HEK293 (cell line): Measurements from ENCODE around the gene PIM3.

ENCODE experiments used
- CTCF ChIA-PET: fragments of 350-600 bp; formaldehyde crosslinking; extraction: SDS; loops from one replicate; lab custom pipeline; 2021; ENCODE audit warnings: antibody characterized with exemption; lab: Yijun Ruan, JAX
- POLR2A ChIA-PET: fragments of 300-600 bp; formaldehyde crosslinking; extraction: SDS; loops from one replicate; lab custom pipeline; 2020; ENCODE audit warnings: antibody characterized with exemption, inconsistent platforms; lab: Yijun Ruan, JAX
- H3K27ac ChIP-seq: fragments of 200-500 bp; sonication (Bioruptor generic); 2 replicates; pipeline ENCODE4 v1.5.1; 2014; ENCODE audit warnings: low read depth, low read length, control low read depth, inconsistent platforms; ENCODE audit errors: extremely low read depth
- H3K36me3 ChIP-seq, 2 experiments: fragments of 200-500 bp in 1 of 2; sonication (Bioruptor generic) in 1 of 2; 1 replicate in 1 of 2; 2 replicates in 1 of 2; pipeline ENCODE4 v1.5.1; 2014 to 2017; ENCODE audit warnings: inconsistent platforms in 2 of 2, low read length in 2 of 2; ENCODE audit not compliant: control insufficient read depth in 2 of 2, insufficient read depth in 1 of 2
- H3K4me1 ChIP-seq: fragments of 200-500 bp; sonication (Bioruptor generic); 2 replicates; pipeline ENCODE4 v1.5.1; 2014; ENCODE audit warnings: mild to moderate bottlenecking, low read length, inconsistent platforms; ENCODE audit not compliant: control insufficient read depth, insufficient read depth
- H3K4me3 ChIP-seq: 2 replicates; pipeline ENCODE4 v1.5.1; 2011; ENCODE audit warnings: low read depth, mild to moderate bottlenecking, control low read depth, low read length, moderate library complexity
- H3K9me3 ChIP-seq: fragments of 200-500 bp; sonication (Bioruptor generic); 2 replicates; pipeline ENCODE4 v1.5.1; 2014; ENCODE audit warnings: low read depth, low read length, inconsistent platforms; ENCODE audit not compliant: control insufficient read depth, insufficient read depth
- GLI2 ChIP-seq: fragments of 450-650 bp; formaldehyde crosslinking; IDR thresholded peaks from 2 replicates; pipeline ENCODE4; 2017; ENCODE audit warnings: missing biosample characterization, missing genetic modification characterization, low read depth, borderline replicate concordance
- HOXD13 ChIP-seq: sonication (generic); formaldehyde crosslinking; IDR thresholded peaks from 2 replicates; pipeline ENCODE4 v1.8.0; 2022; ENCODE audit warnings: missing genetic modification reagents, borderline replicate concordance
- KLF10 ChIP-seq: fragments of 450-650 bp; IDR thresholded peaks from 2 replicates; pipeline ENCODE4 v1.5.1; 2018; ENCODE audit warnings: missing biosample characterization, mild to moderate bottlenecking, missing genetic modification characterization
- OSR2 ChIP-seq: fragments of 450-650 bp; formaldehyde crosslinking; IDR thresholded peaks from 2 replicates; pipeline ENCODE4 v1.5.1; 2016; ENCODE audit warnings: missing biosample characterization, missing genetic modification characterization
- PBX3 ChIP-seq: sonication (generic); formaldehyde crosslinking; IDR thresholded peaks from 2 replicates; pipeline ENCODE4 v1.8.1; 2022; ENCODE audit warnings: mild to moderate bottlenecking, moderate library complexity, missing genetic modification reagents
- SCRT1 ChIP-seq: fragments of 450-650 bp; formaldehyde crosslinking; IDR thresholded peaks from 2 replicates; pipeline ENCODE4 v1.5.1; 2016; ENCODE audit warnings: missing biosample characterization, missing genetic modification characterization, borderline replicate concordance
- SETDB1 ChIP-seq: IDR thresholded peaks from one replicate; pipeline ENCODE4 v1.6.1; 2017; ENCODE audit warnings: mild to moderate bottlenecking, low read length, moderate library complexity, mixed read lengths; ENCODE audit not compliant: insufficient read length
- TCF7L2 ChIP-seq: IDR thresholded peaks from 2 replicates; pipeline ENCODE4 v1.6.1; 2011; ENCODE audit warnings: low read depth, mild to moderate bottlenecking, inconsistent platforms, low read length, moderate library complexity, borderline replicate concordance
- ZBTB20 ChIP-seq: fragments of 450-650 bp; formaldehyde crosslinking; IDR thresholded peaks from 2 replicates; pipeline ENCODE4 v1.5.1; 2016; ENCODE audit warnings: missing biosample characterization, missing genetic modification characterization
- ZBTB48 ChIP-seq: fragments of 450-650 bp; formaldehyde crosslinking; IDR thresholded peaks from 2 replicates; pipeline ENCODE4 v1.5.1; 2016; ENCODE audit warnings: missing biosample characterization, missing genetic modification characterization
- ZNF112 ChIP-seq: fragments of 450-650 bp; formaldehyde crosslinking; IDR thresholded peaks from 2 replicates; pipeline ENCODE4 v1.5.0; 2017; ENCODE audit warnings: missing biosample characterization, missing genetic modification characterization
- ZNF155 ChIP-seq: fragments of 450-650 bp; formaldehyde crosslinking; IDR thresholded peaks from 2 replicates; pipeline ENCODE4 v1.5.1; 2016; ENCODE audit warnings: missing biosample characterization, missing genetic modification characterization
- ZNF292 ChIP-seq: fragments of 450-650 bp; formaldehyde crosslinking; IDR thresholded peaks from 2 replicates; pipeline ENCODE4 v1.5.1; 2016; ENCODE audit warnings: low read depth, missing biosample characterization, missing genetic modification characterization, borderline replicate concordance
- ZNF366 ChIP-seq: fragments of 450-650 bp; formaldehyde crosslinking; conservative IDR thresholded peaks from 2 replicates; pipeline ENCODE4 v1.5.1; 2016; ENCODE audit warnings: missing biosample characterization, missing genetic modification characterization
- ZNF433 ChIP-seq: fragments of 450-650 bp; formaldehyde crosslinking; IDR thresholded peaks from 2 replicates; pipeline ENCODE4 v1.5.1; 2016; ENCODE audit warnings: missing biosample characterization, missing genetic modification characterization, low read depth
- ZNF560 ChIP-seq: fragments of 450-650 bp; formaldehyde crosslinking; IDR thresholded peaks from 2 replicates; pipeline ENCODE4 v1.5.1; 2017; ENCODE audit warnings: missing biosample characterization, missing genetic modification characterization, borderline replicate concordance
- ZNF621 ChIP-seq: fragments of 450-650 bp; formaldehyde crosslinking; IDR thresholded peaks from 2 replicates; pipeline ENCODE4 v1.5.1; 2017; ENCODE audit warnings: missing biosample characterization, missing genetic modification characterization
- ZNF623 ChIP-seq: fragments of 450-650 bp; formaldehyde crosslinking; IDR thresholded peaks from 2 replicates; pipeline ENCODE4 v1.5.1; 2016; ENCODE audit warnings: missing biosample characterization, missing genetic modification characterization
- ZNF645 ChIP-seq: fragments of 450-650 bp; formaldehyde crosslinking; IDR thresholded peaks from 2 replicates; pipeline ENCODE4; 2016; ENCODE audit warnings: missing biosample characterization, missing genetic modification characterization
- ZNF792 ChIP-seq: fragments of 450-650 bp; formaldehyde crosslinking; IDR thresholded peaks from 2 replicates; pipeline ENCODE4 v1.5.1; 2016; ENCODE audit warnings: missing biosample characterization, missing genetic modification characterization
- ZNF837 ChIP-seq: fragments of 450-650 bp; formaldehyde crosslinking; IDR thresholded peaks from 2 replicates; pipeline ENCODE4 v1.5.1; 2016; ENCODE audit warnings: missing biosample characterization, missing genetic modification characterization
- ZSCAN23 ChIP-seq: fragments of 450-650 bp; formaldehyde crosslinking; IDR thresholded peaks from 2 replicates; pipeline ENCODE4 v1.5.1; 2016; ENCODE audit warnings: missing biosample characterization, missing genetic modification characterization

PIM3 gene

GRCh38 chr22:49924113-49924833 is 36.3 kb upstream of the PIM3 start:
- ChIA-PET POLR2A (no interaction called here), CTCF (interaction anchor here (0.6 to 1.0 kb wide), 2 partner anchors 106 to 772 kb away, joined by 3 read pairs; no protein-coding TSS in a partner anchor)
- no peaks in the 10 kb centered on the region for H3K4me1 ChIP-seq
- H3K9me3 ChIP-seq = no peaks in the 10 kb centered on the region
- no peak overlapping the region for H3K4me3 ChIP-seq
- no peak for TF ChIP-seq PBX3 (CRISPR knock-in tag)
- TF ChIP-seq GLI2 (tag by site-specific recombination) = no peak
- H3K27ac ChIP-seq = no peak overlapping the region
- peaks cover 0 to 59% of the 10 kb centered on the region in 2 experiments; a peak in 1 of 3 replicates for H3K36me3 ChIP-seq

GRCh38 chr22:49925525-49926128 is 34.9 kb upstream of the PIM3 start:
- no peaks in the 10 kb centered on the region for H3K9me3 ChIP-seq
- H3K4me1 ChIP-seq = no peaks in the 10 kb centered on the region
- CTCF ChIA-PET = interaction anchor here (0.7 to 1.3 kb wide), 3 partner anchors 105 to 612 kb away, joined by 3 to 8 read pairs (median 4); no protein-coding TSS in a partner anchor
- no peak overlapping the region for H3K27ac ChIP-seq
- no peak overlapping the region for H3K4me3 ChIP-seq
- TF ChIP-seq ZBTB20 (no peak), HOXD13 (CRISPR knock-in tag) (no peak), ZSCAN23 (tag by site-specific recombination) (no peak), ZNF623 (no peak), ZBTB48 (tag by site-specific recombination) (no peak), SCRT1 (tag by site-specific recombination) (no peak), ZNF155 (tag by site-specific recombination) (no peak), ZNF837 (tag by site-specific recombination) (no peak), ZNF560 (tag by site-specific recombination) (no peak), ZNF433 (tag by site-specific recombination) (no peak), SETDB1 (no peak), OSR2 (tag by site-specific recombination) (no peak), ZNF621 (tag by site-specific recombination) (no peak), ZNF792 (tag by site-specific recombination) (no peak)
- POLR2A ChIA-PET = no interaction called here
- peaks cover 0 to 49% of the 10 kb centered on the region in 2 experiments; a peak in 1 of 3 replicates for H3K36me3 ChIP-seq

- H3K4me1 ChIP-seq = no peaks in the 10 kb centered on the region
- POLR2A ChIA-PET = no interaction called here
- CTCF ChIA-PET = interaction anchor here (1.0 to 2.4 kb wide), 2 partner anchors 103 to 159 kb away, joined by 4 to 14 read pairs; no protein-coding TSS in a partner anchor
- H3K36me3 ChIP-seq = peaks cover 0 to 36% of the 10 kb centered on the region in 2 experiments; a peak in 1 of 3 replicates
- H3K27ac ChIP-seq = no peak overlapping the region
- H3K4me3 ChIP-seq = no peak overlapping the region
- H3K9me3 ChIP-seq = no peaks in the 10 kb centered on the region
- TF ChIP-seq GLI2 (tag by site-specific recombination) = no peak
- no peak for TF ChIP-seq ZNF645 (tag by site-specific recombination)
- no peak for TF ChIP-seq ZNF366 (tag by site-specific recombination)
- no peak for TF ChIP-seq KLF10 (tag by site-specific recombination)
- TF ChIP-seq ZNF112 (tag by site-specific recombination) = no peak
- no peak for TF ChIP-seq TCF7L2
- no peak for TF ChIP-seq ZNF292 (tag by site-specific recombination)
Measured at GRCh38 chr22:49926916-49927315, 33.7 kb upstream of the PIM3 start.
